GM19328 (cell line): ENCODE data around the gene EDN2.

Experiments
- ATAC-seq: cut with Tn5 transposase; IDR thresholded peaks from one replicate; pipeline ENCODE4 v1.9.1; 2021; ENCODE audit warnings: mild to moderate bottlenecking, moderate library complexity; ENCODE audit not compliant: unreplicated experiment

EDN2 gene

DNA sequence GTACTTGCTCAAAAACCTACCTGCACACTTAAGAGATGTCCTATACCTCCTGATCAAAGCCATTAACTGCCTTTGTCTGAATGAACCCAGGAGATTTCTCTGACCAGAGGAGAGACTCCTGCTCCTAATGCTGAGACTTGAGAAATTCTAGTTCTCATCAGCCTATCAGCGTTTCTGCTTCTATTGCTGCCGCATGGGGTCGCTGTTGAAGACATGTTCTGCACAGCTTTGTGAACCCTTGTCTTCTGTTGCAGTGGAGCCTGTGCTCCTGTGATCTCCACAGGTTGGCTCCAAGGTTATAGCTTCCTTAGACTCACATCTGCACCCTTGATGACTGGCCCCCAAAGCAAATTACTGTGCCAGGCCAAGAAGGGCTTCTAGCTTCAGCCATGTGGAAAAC is 40.2 kb downstream of the EDN2 start:
- ATAC-seq, result no peak

DNA sequence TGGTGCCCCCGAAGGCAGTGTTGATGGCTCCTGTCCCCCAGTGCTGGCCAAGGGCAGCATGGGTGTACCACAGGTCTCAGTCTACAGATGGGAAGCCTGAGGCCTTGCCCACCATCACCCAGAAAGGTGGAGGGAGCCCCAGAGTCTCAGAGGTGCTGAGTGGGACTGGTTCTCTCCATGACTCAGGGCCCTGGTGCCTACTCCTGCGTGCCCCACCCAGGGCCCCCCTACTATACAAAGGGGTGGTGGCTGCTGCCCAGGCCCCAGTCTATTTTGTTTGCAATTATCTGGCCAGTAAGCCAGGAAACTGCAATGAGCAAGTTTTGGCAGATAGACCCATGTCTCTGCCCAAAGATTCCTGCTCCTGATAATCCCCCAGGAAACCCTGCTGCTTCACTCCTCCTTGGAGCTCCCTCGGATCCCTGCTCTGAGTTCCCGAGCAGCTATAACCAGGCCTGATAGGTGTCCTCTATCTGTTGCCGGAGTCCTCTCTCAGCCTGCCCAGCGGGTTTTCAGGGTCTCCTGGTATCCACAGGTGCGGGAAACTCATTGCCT is 41.7 kb downstream of the EDN2 start:
- no peak for ATAC-seq

DNA sequence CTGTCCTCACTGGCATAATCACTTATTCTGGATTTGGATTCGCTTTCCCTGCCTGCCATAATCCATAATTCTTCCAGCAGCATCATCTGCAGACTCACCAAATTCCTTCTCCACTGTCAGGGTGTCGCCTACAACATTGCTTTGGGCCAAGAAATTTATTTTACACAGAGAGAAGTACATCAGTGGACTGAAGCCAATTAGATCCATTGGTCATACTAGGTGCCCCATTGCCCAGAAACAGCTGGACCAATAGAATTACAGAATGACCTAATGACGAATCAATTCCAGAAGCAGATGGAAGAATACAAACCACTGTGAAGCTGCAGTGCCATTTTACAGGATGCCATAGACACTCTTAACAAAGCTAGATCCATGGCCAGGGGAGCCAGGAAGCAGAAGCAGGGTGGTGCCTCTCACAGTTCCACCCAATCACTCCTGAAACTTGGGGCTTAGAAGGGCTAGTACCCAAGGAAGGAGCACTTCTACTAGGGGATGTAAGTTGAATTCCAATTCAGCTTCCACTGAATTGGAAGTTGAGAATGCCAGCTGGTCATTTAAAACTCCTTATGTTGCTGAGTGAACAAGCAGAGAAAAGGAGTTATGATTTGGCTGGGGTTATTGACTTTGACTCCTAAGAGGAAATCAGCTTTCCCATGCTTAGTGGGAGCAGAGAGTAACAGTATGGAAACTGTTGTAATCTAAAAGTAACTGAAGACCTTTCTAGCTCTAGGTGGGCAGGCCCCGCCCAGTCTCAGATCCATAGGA is 44.0 kb downstream of the EDN2 start:
- ATAC-seq, result no peak

DNA sequence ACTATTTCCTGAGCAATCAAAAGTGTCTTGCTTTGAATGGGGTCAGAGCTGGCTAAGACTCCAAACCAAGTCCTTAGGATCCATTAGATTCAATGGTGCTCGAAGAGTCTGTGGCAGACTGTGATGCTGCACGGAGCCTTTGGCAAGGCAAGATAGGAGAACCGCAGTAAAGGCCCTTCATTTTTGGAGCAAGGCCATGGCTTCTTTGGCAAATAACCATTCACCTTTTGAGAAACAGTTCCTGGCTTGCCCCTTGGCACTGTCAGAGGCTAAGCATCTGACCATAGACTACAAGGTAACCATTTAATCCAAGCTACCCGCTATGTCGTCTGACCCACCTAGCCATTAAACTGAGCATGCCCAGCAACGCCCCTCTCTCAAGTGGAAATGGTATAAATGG is 45.2 kb downstream of the EDN2 start:
- no peak for ATAC-seq

DNA sequence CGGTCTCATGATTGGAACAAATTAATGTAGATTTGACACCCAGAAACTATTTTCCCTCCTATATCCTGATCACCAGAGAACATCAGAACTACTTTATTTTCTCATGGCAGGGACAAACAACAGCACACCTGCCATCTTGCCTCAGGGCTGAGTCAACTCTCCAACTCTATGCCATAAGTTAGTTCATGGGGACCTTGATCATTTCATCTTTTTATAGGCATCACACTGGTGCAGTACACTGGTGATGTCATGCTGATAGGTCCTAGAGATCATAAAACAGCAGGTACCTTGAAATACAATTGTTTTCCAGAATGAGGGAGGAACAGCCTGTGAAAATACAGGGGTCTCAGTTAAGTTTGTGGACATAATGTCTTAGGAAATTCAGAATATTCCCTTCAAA is 45.8 kb downstream of the EDN2 start:
- no peak for ATAC-seq

DNA sequence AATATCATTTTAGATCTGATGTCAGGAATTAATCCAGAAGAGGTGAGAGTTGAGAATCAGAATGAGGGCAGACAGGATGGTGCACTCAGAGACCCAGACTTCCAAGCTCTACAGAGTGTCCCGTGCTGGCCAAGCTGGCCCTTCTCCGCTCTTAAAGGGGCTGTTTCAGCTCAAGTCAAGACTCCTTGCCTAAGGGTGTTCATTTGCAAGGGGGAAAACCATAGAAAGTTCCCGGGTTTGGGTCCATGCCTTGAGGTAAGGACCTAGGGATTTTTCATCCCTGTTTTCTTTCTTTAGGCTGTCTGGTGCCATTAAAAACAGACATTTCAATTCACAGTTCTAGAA is 47.5 kb downstream of the EDN2 start:
- no peak for ATAC-seq

DNA sequence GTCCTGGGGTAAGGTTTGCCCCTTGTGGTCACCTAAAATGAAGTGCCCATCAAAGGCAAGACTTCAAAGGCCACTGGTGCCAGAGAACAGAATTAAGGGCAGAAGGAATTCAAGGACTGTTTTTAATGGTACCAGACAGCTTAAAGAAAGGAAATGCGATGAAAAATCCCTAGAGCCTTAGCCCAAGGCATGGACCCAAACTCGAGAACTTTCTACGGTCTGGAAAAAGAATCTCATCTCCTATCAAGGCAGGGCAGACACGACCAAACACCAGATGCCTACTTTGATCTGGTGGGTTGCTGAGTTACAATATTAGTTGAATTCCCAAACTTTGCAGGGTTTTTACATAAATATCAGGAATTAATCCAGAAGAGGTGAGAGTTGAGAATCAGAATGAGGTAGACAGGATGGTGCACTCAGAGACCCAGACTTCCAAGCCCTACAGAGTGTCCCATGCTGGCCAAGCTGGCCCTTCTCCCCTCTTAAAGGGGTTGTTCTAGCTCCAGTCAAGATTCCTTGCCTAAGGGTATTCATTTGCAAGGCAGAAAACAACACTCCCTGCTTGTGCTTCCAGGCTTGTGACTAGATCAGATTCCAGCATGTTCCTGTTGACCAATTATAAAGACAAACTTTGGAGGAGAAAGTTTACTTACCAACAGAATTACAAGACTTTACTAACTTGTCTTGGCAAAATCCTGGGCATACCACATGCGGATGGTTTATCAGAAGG is 48.0 kb downstream of the EDN2 start:
- no peak for ATAC-seq

DNA sequence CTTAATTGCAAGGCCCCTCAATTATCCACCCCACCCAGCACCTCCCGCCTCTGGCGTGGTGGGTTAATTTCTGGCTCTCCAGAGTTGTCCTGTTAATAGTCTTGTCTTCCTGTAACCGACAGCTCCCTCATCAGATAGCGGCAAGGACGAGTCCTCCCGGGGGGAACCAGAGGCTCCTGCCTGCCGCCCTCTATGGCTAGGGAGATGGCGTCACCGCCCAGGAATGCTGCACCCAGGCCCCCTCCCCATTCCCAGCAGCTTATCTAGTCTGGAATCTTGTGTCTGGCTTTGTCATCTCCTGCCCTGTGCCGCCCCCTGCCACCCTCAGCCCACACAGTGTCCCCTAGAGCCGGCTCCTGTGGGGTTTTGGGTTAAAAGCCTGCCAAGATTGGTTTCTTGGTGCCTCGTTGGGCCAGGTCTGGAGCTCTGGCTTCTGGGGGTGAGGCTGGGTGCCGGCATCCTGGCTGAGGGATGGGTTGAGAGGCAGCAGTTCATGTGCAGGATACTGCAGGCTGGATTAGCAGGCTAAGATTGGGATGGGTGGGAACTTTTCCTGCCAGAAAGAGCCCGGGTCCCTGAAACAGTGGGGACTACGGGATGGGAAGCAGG is 48.8 kb downstream of the EDN2 start:
- ATAC-seq, result no peak

DNA sequence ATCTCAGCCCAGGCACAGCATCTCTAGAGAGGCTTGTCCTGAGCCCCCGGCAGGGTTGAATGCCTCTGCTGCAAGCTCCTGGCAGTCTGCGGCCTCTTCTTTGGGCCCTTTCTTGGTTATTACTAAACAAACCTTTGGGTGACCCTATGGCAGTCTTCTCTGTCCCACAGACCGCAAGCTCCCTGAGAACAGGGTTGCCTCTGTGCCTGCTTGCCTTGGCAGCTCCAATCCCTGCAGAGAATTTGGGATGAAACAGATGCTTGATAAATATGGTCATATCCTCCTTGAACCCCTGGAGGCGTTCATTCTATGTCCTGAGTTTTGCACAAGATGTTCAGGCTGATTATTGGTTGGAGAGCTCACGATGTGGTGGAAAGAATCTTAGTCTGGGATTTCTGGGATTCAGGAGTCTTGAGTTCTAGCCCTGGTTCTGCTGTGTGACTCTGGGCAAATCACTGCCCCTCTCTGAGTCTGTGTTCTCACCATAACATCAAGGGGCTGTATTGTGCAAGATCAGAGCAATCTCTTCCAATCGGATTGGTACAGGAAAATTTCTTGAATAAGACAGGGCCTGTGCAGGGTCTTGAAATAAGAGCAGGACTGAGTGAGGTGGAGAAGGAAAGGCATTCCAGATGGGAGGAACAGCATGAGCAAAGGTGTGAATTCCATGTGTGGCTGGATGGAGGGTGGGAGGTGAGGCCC is 49.6 kb downstream of the EDN2 start:
- no peak for ATAC-seq

DNA sequence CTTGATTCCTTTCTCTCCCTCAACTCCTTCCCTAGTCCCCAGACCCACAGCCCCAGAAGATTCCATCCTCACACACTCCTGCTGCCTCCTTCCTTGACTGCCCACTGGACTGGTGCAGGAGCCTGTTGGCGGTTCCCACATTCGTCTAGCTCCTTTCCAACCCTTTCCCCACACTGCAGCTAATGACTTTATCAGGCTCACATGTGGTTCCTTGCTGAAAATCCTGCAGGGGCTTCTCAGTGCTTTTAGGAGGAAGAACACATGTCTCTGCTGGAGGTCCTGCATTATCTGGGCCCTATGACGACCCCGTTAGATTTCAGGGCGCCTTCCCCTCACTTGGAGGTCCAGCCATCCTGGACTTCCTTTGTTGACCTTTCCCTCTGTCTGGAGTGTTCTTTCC is 50.2 kb downstream of the EDN2 start:
- no peak for ATAC-seq

DNA sequence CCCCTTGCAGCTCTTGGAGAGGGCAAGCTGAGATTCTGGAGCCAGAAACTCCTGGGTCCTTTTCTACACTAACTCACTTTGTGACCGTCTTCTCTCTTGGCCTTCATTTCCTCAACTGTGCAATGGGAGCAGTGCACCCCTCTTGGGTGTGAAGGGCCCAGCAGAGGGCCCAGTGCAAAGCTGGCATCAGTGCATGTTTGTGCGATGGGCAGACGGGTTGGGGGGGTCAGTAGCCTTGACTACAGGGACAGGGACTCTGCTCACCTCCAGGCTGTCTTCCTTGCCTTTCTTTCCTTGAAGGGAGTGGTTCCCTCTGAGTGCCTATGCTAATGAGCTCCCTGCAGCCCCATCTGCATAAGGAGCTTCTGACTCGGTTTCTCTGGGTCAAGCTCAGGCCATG is 51.0 kb downstream of the EDN2 start:
- ATAC-seq, result no peak

DNA sequence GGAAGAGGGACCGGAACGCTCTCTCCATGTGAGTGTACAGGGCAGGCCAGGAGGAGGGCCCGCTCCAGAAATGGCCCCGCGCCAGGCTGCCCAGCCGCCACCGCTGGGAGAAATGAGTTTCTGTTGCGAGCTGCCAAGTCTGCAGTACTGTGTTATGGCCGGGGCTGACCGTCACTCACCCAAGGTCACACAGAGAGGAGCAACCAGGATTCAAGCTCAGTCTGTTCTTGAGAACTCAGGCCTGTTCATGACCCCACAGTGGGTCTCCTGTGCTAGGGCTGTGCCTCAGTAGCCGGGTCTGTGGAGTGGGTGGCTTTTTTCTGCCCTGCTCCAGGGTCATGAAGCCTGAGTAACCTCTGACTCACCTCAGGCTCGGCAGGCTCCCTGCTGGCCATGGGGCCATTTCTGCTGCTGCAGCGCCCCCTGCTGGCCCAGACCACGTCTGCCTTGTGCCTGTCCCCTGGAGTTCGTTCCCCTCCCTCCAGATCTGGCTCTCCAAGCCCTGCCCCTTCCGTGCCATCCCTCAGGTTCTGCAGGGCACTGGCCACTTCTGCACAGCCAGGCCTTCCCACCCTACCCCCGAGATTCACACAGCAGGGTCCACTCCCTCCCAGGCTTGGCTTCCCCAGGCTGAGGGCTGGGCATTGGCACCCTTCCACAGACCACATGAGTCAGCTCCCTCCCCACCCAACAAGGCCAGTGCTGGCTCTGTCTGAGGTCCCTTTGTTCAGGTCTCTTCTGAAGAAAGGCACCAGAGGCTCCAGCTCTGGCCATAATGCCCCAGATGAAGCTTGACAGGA is 51.8 kb downstream of the EDN2 start:
- ATAC-seq, result no peak

DNA sequence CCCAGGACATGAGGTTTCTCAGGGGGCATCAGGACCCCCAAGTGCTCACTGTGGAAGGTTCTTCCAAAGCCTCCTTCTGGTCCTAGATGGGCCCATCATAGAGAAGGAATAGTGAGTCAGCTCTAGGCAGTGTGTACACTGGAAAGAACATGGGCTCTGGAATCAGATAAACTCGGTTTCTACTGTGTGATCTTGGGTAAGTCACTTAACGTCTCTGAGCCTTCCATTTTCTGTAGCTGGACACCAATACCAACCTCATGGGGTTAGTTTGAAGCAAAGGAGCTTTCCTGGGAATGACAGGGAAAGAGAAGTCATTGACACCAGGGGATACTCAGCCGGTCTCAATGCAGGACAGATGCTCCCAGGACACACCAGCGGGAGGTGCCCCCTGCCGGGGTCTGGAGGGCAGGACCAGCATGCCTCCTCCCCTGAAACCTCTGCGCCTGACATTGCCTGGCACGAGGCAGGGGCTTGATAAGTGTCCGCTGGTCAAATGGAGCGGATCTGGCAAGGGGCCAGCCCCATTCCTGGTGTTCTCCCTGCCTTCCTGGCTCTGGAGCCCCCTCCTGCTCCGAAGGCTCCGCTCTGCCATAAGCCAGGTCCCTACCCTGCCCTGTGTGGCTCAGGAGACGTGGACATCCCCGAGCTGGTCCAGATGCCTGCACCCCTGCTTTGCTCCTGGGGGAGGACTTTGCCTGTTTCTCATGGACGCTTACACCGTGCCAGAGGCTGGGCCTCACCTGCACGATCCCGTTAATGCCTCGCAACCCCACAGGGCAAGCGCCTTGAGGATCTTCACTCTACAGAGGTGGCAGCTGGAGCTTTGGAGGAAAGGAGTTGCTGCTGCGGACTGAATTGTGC is 52.8 kb downstream of the EDN2 start:
- ATAC-seq, result no peak

DNA sequence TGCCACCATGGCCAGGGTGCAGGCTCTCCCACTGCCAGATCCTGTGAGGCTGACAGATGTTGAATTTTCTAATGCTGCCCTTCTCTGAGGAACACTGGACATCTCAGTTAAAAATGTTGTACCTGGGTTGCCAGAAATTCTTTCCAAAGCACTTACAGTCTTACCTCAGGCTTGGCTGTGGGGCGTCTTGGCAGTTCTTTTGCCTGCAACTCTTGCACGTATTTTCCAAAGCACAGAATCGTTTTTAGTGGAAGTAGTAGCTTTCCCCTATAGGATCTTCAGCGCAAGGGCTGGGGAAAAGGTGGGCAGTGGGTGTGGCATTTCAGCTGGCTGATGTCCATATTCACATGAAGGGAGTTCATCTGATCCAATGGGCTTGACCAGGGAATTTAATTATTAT is 53.9 kb downstream of the EDN2 start:
- no peak for ATAC-seq

DNA sequence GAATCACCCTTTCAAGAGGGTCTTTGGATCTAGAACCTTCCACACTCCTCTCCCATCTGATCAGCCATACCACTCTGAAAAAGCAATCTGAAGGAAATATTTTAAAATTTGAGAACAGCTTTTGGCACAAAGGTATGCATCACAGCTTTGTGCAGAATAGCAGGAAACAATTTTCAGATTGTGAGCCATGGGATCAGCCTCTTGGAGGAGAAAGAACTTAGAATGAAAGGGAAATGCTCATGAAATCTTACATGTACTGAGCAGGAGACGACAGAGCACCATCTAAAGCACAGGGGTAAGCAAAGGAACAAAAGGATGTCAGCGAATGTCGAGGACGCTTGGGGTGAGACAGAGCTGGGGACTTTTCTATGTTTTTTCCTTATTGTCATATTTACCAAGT is 54.4 kb downstream of the EDN2 start:
- ATAC-seq, result no peak

DNA sequence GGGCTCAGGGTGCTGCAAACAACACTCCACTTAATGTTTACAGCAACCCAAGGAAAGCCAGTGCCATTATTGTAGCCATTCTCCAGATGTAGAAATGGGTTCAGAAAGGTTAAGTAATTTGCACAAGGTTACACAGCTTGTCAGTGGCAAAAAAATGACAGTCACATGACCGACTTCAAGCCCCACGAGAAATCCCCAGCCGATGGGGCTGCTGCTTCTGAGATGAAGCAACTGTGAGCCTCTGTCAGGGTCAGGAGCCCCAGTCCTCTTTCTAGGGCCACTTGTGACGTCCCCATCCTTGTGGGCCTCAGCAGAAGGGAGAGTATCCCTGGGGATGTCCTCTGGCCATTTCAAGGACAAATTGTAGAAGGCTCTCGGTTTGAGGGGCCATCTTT is 54.8 kb downstream of the EDN2 start:
- ATAC-seq, result no peak
